GM13977 (cell line): ENCODE measurements around the gene GNPTG.
A peak's percentile ranks its signal among the peaks of the same experiment; 100 is the strongest.

Experiments
- DNase-seq: peaks from one replicate; pipeline ENCODE4 v3.0.0; 2012; ENCODE audit warnings: low spot score
- in situ Hi-C: fragments of 300-500 bp; cut with MboI; formaldehyde crosslinking; loops from one replicate; pipeline ENCODE4 v1.12.0; 2022; ENCODE audit warnings: low sequenced_read_pairs, low pct_unique_long_range_greater_than_20kb, mixed read lengths, inconsistent platforms; ENCODE audit not compliant: unreplicated experiment
- TF ChIP-seq, protein P1 (sequence below): IDR thresholded peaks from 2 replicates; pipeline ENCODE4 v1.5.1; 2012; ENCODE audit warnings: mild to moderate bottlenecking, control low read depth; ENCODE audit not compliant: insufficient read depth; ENCODE audit errors: extremely low read depth, missing control alignments

GNPTG gene

DNA sequence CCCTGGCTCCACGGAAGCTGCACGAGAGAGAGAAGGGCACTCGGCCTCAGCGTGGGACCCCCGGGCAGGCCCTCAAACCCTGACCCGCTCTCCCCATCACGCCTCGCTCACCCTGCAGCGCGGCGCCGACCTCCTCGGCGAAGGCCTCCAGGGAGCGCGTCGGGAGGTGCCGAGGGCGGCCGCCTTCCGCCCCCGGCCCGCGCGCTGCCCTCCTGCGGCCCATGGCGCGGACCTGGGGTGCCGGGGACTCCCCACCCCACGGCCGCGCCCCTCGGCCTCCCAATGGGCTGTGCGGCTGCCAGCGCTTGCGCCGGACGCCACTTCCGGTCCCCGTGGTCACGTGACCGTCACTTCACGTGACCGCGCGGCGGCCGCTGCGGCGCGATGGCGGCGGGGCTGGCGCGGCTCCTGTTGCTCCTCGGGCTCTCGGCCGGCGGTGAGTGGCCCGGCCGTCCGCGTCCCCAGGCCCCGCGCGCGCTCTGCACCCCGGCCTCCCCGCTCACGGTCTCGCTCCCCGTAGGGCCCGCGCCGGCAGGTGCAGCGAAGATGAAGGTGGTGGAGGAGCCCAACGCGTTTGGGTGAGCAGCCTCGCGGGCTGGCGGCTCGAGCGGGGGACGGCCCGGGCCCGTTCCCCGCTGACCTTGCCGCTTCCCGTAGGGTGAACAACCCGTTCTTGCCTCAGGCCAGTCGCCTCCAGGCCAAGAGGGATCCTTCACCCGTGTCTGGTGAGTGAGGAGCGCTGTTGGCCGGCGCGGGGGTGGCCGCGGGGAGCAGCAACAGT is at the start of gene GNPTG, which contains the start of gene TSR3:
Gene GNPTG, plus strand, starts transcription at position 350 of the 781 bp plus-strand sequence. Its CDS starts 35 bp downstream, at position 385.
Gene TSR3, minus strand, starts transcription at position 297 of the 781 bp plus-strand sequence. Its CDS starts 74 bp downstream, at position 223.
- peak; percentile 96 for DNase-seq
- in situ Hi-C loops: no loop called here
- TF ChIP-seq, protein P1, sequence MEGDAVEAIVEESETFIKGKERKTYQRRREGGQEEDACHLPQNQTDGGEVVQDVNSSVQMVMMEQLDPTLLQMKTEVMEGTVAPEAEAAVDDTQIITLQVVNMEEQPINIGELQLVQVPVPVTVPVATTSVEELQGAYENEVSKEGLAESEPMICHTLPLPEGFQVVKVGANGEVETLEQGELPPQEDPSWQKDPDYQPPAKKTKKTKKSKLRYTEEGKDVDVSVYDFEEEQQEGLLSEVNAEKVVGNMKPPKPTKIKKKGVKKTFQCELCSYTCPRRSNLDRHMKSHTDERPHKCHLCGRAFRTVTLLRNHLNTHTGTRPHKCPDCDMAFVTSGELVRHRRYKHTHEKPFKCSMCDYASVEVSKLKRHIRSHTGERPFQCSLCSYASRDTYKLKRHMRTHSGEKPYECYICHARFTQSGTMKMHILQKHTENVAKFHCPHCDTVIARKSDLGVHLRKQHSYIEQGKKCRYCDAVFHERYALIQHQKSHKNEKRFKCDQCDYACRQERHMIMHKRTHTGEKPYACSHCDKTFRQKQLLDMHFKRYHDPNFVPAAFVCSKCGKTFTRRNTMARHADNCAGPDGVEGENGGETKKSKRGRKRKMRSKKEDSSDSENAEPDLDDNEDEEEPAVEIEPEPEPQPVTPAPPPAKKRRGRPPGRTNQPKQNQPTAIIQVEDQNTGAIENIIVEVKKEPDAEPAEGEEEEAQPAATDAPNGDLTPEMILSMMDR: no peak

DNA sequence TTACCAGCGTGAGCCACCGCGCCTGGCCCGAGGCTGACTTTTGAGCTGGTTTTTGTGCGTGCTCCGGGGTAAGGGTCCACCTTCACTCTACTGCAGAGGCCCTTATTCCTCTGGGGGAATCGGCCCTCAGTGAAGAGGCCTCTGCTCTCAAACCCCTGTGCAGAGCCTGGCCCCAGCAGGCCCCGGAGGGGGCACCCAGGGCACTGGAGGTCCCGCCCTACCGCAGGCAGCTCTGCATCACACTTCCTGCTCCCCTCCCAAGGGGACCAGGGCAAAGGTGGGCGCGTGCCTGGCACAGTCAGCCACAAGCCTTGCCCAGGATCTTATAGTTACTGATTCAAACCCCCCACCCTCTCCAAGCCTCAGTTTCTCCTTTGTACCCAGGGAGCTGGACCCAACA is 45.9 kb upstream of the GNPTG start:
- in situ Hi-C loops: no loop called here
- DNase-seq: no peak
- TF ChIP-seq, protein P1: no peak

DNA sequence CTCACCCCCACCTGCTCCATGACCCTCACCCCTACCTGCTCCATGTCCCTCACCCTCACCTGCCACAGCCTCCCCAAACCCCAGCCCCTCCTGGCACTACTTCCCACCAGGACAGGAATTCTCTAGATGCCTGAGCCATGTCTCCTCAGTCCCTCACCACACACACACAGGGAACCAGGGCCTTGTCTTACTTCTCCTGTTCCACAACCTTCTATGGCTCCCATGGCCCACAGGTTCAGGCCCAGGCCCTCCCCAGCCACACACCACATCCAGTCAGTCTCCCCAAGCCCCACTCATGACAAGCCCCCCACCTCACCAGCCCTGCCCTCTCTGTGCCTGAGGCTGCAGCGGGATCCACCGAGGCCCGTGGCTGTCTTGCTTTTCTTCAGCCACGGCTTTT is 45.4 kb upstream of the GNPTG start:
- TF ChIP-seq, protein P1: no peak
- in situ Hi-C loops: no loop called here
- no peak for DNase-seq

DNA sequence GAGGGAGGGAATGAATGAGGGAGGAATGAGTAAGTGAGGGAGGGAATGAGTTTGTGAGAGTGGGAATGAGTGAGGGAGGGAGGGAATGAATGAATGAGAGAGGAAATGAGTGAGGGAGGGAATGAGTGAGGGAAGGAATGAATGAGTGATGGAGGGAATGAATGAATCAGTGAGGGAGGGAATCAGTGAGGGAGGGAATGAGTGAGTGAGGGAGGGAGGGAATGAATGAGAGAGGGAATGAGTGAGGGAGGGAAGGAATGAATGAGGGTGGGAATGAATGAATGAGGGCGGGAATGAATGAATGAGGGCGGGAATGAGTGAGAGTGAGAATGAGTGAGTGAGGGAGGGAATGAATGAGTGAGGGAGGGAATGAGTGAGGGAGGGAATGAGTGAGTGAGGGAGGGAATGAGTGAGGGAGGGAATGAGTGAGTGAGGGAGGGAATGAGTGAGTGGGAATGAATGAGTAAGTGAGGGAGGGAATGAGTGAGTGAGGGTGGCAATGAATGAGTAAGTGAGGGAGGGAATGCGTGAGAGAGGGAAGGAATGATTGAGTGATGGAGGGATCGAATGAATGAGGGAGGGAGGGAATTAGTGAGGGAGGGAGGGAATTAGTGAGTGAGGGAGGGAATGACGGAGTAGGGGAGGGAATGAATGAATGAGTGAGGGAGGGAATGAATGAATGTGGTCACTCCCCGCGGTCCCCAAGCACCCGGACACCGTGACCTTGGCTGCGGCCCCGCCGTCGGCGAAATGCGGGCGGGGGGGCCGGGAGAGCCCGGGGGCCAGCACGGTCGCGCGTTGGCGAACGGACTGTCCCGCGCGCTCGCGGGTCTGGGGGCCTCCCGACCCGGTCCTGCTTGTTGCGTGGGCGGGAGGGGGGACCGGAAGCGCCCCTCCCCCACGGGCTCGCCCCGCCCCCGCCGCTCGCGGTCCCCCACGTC is 43.4 kb upstream of the GNPTG start:
- in situ Hi-C loops: no loop called here
- TF ChIP-seq, protein P1: no peak
- no peak for DNase-seq

DNA sequence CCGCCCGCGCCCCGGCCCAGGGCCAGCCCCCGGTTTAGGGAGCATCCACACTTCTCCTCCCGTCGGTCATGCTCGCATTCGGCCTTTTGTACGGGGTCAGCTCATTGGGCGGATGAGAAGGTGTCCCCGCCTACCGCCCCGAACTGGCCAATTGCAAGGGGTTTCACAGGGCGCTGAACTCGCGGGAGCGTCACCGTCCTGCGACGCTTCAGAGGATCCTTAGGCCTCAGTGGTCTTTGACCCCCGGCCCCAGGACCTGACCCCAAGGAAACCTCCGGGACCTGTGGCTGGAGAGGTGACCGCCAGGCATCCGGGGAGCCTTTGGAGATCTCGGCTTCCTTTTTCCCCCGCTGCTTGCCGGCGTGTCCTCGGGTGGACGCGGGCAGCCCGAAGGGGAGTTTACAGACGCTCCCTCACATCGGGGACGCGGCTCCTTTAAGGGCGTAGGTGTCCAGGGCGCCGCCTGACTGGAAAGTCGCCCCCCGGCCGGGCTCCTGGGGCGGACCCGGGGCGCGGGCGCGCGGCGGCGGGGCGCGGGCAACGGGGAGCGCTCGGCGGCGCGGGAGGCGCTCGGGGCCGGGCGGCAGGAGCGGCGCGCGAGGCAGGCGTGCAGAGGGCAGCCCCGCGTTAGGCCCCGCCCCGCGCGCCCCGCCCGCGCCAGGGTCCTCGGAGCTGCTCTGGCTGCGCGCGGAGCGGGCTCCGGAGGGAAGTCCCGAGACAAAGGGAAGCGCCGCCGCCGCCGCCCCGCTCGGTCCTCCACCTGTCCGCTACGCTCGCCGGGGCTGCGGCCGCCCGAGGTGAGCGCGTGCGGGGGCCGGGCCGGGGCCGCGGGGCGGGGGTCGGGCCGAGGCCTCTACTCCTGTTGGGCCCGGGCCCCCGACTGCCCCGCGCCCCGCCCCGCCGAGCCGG is 42.5 kb upstream of the GNPTG start, which contains the start of gene UBE2I:
Gene UBE2I, plus strand, starts transcription at position 660 of the 909 bp plus-strand sequence. CDS start 4,395 bp downstream, outside the sequence.
- DNase-seq: peak; percentile 97
- in situ Hi-C loops: no loop called here
- TF ChIP-seq, protein P1: no peak
